Right kidney (tissue), 1 donor: ENCODE data around the gene SLC12A4.
"Not testable (repeated sequence)": the region's sequence is repeated elsewhere in the genome, so short reads cannot be mapped to it uniquely, and the experiment has no call there.

Source experiments
- DNase-seq: peaks from one replicate; pipeline ENCODE4 v3.0.0-alpha.2; 2016

The SLC12A4 gene

DNA sequence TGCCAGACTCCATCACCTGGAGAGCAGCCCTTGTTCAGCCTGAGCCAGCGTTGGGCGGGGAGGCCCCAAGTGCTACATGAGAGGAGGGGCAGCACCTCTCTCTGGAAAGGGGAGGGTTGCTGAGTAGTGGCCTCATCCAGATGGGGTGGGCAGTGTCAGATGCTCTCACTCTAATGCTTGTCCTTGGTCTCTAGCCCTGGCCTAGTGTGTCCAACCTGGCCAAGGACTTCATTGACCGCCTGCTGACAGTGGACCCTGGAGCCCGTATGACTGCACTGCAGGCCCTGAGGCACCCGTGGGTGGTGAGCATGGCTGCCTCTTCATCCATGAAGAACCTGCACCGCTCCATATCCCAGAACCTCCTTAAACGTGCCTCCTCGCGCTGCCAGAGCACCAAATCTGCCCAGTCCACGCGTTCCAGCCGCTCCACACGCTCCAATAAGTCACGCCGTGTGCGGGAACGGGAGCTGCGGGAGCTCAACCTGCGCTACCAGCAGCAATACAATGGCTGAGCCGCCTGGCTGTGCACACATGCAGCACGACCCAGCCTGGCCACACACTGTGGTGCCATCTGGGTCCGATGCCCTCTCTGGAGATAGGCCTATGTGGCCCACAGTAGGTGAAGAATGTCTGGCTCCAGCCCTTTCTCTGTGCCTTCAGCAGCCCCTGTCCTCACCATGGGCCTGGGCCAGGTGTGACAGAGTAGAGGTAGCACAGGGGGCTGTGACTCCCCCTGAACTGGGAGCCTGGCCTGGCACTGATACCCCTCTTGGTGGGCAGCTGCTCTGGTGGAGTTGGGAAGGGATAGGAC, 41.1 kb downstream of the SLC12A4 start:
- no peak for DNase-seq

DNA sequence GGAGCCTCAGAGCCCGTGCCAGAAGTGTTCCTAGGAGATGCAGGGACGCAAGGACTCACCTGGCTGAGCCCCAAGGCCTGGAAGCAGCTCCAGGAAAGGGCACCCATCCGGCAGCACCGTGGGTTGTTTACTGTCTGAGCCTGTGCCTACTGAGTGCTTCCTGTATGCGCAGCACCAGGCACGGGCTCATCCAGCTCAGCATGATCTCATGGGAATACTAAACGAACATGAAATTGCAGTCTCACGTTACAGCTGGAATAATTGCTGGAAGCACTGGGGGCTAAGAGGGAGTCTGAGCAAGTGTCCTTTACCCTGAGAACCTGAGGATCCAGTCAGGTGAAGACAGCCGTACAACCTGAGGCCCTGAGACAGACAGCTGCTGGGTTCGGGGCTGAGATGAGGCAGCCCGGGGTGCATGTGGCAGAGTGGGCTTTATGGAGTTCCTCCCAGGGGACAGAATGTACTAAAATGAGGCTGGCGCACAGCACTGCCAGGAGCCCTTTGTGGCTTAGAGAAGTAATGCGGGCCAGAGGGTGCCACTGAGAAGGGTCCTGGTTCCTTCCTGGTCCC, 42.2 kb downstream of the SLC12A4 start:
- no peak for DNase-seq

DNA sequence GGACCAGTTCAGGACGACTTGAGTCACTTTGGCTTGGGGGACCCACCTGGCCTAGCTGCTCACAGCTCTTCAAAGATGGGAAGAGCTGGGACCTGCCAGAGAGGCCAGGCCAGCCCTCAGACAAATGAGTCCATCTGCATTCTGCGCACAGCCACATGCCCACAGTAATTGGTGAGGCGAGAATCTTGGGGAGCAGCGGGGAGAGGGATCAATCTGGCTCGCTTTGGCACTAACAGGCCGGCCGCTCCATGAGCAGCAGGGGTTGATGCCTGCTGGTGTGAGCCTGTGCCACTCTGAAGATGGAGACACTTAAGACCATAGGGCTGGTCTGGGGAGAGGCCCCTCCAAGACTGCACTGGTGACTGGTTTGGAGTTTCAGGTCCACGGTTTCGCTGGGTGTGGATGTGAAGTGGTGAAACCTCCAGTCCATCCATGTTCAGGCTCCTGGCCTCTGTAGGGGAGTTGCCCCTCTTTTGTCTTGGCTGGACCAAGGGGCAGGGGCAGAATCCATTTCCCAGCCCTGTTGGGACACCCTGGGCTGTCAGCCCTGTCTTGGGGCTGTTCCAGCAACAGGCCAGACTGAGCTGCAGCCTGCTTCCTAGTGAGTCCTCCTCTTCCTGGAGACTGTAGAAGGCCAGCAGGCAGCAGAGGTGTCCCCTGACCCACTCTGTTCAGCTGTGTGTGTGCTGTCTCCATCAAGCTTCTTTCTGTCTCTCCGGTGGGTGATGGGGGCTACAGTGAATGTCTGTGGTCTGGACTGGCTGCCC, 44.1 kb downstream of the SLC12A4 start:
- DNase-seq: no peak

DNA sequence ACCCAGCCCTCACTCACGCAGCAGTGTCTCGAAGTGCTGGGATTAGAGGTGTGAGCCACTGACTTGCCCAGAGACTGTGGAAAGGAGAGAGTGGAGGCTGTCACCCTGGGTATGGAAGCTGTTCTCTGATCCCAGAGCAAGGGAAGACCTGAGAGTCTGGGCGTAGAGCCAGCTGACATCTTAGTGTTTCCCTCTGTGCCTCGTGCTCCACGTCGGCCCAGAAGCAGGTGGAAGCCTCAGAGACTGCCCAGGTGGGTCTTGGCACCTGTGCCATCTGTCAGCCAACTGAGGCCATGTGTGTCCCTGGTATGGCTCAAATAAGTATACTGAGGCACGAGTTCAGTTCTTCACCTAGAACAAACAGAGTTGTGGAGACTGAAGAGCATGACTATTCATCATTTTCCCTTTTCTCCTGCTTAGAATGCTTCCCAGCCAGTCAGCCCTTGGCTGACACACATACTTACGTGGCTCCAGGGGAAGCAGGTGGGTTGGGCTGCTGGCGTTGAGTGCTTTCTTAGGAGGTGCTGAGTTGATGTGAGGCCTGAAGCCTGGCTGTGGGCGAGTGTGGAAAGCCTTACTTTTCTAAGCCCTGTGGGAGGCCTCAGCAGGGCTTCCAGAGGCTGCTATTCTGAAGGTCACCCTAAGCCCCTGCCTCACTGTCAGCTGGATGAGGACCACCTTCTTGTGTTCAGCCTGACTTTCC, 44.9 kb downstream of the SLC12A4 start:
- no peak for DNase-seq

DNA sequence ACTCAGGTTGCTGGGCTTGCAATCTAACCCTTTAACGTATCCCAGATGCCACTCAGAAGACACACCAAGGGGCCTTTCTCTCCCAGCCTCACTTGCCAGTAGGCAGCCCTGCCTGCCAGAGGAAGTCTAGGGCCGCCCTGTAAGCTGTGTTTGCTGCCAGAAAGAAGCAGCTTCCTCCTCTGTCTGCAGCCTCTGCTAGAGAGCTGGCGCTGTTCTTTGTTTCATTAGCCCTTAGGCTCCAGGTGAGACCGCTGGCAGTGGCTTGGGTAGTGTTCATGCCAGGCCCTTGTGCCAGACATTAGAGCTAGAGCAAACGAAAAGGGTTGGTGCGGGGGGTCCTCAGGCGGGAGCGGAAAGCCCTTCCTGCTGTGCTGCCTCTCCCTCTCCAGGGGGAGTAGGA, 45.7 kb downstream of the SLC12A4 start:
- no peak for DNase-seq

DNA sequence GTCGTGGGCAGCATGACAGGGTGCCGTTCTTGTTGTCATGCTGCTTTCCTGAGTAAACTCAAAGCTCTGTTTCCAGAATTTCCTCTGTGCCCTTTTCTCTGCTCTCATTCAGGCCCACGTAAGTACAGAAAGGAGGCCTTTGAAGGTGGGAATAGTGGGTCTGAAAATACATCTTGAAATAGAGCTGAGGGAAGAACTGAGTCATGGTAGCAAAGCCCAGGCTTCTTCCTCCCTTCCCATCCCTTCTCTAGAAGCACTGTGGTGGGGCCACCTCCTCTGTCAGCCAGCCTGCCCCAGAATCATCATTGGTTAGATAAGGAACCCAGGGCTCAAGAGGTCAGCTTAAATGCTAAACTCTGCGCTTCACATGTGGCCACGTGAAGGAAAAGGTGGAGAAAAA, 46.2 kb downstream of the SLC12A4 start:
- DNase-seq: no peak

DNA sequence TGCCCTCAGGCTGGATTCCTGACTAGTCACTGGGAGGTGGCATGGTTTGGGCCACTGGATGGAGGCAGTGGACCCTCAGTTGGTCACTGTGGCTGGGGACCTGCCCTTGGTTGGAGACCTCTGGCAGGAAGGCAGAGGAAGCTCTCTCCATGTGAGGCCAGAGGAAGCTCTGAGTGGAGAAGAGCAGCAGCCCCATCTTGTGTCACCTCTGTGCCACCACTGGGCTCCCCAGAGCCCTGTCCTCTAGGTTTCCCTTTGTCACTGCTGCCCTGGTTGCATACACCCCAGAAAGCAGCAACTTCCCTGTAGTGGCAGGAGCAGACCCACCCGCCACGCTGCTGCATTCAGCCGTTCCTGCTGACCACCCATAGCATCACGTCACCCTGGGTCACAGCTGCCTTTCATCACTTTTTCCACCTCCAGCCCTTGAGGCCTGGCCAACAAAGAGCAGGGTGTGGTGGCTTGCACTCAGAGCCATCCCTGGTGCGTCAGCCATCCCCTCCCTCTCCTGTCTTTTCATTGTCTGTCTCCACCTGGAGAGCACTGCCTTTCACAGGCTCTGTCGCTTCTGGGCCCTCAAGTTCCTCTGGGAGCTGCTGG, 48.7 kb downstream of the SLC12A4 start:
- DNase-seq: no peak

DNA sequence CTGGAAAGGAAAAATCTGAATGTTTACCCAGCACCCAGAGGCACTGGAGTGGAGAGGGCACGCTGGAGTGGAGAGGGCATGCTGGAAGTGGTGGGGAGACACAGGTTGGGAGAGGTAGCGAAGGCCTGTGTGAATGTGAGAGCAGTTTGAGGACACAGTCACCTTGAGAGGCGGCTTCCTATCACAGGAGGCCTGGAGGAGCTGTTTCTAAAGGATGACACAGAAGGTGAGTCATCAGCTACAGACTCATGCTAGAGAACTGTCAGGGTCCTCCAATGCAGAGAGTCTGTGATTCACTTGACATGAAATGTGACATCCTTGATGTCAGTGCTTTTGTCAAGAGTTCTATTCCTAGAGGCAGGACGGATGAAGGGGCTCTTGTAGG, 50.6 kb downstream of the SLC12A4 start:
- no peak for DNase-seq

DNA sequence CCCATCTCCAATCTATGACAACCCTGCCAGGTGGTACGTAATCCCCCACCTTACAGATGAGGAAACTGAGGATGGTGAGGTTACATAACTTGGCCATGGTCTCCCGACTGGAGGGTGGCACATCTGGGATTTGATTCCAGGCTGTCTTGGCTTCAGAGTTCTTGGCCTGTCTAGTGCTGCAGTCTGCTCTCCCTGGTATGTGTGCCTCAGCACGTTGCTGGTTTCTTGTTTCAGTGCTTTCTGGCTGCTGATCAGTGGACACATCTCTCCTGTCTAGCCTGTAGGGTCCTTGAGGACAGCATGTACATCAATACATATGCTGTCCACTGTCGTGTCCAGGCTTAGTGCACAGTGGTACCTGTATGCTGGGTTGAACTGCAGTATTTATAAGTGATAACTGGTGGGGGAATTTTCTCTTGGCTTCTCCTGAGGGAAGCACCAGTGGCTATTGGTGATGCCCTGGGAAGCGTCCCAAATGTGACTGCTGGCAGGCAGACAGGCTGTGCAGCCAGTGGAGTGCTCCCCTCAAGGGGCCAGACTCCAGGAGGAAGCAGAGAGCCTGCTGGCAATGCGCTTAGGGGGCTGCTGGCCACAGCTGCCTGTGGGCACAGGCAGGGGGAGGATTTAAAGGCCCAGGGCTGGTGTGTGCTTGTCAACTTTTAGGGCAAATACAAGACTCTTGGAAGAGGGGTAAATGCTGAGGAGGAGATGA, 51.1 kb downstream of the SLC12A4 start:
- DNase-seq: no peak

DNA sequence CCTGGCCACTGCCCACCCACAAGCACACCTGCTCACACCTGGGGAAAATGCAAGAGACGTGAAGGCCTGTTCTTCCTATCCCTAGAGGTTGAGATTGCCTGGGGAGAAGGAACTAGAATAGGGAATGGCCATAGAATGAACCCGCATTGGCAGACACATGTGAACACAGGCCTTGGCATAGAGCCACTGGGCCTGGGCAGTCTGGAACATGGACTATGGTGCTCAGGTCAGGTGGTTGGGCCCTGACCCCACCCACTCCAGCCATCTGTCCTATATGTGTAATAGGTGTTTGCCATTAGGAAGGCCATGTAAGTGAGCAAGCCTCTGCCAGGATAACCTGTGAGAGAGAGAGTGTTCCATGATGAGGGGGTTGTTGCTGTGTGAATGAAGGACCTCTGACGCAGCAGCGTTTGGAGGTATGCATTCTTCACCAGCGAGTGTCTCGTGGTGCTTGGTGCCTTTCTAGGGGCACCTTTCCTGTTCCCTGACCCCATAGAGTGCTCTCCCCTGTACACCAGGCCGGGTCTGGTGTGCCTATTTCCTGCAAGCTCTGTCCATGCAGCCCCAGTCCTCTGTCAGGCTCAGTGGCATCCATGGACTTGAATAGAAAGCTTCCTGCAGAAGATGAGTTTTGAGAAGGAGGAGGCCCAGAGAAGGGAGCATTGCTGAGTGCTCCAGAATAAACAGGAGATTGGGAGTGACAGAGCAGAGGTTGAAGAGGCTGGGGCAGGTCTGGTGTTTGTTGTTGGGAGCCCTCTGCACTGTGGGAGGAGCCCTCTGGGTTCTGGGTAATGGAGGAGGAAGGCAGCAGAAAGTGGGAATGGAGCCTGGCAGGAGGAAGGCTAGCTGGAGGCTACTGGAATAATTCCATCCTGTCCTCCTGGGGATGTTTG, 52.4 kb downstream of the SLC12A4 start:
- DNase-seq: no peak

DNA sequence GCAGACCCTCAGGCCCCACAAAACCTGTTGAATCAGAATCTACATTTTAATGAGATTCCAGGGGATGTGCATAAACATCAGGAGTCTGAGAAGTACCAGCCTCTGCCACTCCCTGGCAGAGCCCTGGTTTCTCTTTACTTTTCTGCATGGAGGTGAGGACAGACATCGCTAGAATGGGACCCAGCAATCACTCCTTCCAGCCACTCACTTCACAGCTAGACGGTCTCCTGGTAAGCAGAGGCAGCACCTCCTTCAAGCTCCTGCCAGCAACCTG, 53.0 kb downstream of the SLC12A4 start:
- not testable (repeated sequence) for DNase-seq

DNA sequence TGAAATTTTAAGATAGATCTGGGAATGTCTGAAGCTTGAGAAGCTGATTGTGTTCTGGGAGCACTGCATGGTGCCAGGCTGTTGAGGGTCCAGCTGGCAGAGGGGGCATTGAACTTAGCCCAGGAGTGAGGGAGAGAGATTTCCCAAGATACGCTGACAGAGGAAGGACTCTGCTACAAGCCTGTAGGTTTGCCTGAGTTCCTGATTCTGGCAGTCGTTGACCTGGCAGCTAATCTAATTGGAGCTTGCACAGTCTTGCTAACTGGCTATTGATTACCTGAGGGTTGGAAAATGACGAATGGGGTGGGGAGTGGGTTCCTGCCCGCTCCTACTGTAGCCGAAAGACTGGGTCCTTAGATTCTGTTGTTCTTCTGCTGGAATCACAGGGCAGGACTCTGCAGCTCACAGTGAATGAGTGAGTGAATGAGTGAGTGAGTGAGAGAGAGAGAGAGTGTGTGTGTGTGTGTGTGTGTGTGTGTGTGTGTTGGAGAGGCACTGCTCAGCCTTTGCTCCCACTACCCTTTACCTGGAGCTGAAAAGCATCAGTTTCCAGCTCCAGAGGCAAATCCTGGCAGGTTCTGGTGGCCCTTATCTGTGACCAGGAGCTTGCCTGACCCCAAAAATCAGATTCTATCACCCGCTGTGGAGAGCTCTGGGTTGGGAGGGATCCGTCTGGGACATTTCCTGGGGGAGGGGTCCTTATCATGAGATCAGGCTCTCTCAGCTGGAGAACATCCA, 53.5 kb downstream of the SLC12A4 start:
- DNase-seq: no peak

DNA sequence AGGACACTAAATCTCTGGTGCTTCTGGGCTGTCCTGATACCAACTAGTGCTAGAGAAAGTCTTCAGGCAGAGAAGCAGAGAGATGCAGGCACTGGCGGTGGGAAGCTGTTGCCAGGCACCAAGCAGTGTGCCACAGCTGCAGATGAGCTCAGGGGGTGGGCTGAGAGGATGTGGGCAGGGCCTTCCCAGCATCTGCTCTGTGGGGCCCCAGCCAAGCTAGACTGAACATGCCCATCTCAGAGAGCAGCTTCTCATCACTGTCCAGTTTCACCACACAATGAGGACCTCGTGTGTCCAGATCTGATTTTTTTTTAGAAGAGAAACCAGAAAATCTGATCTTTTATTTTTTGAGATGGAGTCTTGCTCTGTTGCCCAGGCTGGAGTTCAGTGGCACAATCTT, 58.3 kb downstream of the SLC12A4 start:
- no peak for DNase-seq

DNA sequence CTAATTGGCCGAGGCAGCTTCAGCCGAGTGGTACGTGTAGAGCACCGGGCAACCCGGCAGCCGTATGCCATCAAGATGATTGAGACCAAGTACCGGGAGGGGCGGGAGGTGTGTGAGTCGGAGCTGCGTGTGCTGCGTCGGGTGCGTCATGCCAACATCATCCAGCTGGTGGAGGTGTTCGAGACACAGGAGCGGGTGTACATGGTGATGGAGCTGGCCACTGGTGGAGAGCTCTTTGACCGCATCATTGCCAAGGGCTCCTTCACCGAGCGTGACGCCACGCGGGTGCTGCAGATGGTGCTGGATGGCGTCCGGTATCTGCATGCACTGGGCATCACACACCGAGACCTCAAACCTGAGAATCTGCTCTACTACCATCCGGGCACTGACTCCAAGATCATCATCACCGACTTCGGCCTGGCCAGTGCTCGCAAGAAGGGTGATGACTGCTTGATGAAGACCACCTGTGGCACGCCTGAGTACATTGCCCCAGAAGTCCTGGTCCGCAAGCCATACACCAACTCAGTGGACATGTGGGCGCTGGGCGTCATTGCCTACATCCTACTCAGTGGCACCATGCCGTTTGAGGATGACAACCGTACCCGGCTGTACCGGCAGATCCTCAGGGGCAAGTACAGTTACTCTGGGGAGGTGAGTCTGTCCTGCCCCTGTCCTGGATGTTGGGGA, 59.2 kb downstream of the SLC12A4 start:
- no peak for DNase-seq

DNA sequence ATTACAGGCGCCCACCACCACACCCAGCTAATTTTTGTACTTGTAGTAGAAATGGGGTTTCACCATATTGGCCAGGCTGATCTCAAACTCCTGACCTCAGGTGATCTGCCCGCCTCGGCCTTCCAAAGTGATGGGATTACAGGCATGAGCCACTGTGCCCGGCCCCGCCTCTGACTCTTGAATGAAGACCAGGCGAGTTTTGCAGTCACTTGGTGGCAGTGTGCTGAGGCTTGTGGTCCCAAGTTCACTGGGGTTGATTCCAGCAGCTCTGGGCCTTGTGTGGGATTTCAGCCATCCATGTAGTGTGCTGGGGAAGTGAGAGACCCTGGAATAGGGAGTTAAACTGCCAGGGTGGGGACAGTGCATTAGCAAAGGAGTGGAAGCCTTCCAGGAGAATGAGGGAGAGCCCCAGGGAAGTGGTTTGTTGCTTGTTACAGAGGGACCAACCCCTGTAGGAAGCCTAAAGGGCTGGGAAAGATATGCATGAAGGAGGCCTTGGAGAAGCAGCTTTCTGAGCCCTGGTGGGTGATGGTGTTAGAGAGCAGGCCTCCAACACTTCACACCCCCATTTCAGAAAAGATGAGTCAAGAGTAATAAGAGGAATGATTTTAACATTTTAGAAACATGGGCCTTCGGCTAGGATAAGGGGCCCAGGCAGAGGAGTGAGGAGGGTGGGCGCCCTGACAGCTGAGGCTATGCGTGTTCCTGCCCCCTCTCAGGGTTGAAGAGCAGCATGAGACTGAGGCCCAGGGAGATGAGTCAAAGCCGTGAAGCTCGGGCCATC, 60.8 kb downstream of the SLC12A4 start:
- DNase-seq: no peak

DNA sequence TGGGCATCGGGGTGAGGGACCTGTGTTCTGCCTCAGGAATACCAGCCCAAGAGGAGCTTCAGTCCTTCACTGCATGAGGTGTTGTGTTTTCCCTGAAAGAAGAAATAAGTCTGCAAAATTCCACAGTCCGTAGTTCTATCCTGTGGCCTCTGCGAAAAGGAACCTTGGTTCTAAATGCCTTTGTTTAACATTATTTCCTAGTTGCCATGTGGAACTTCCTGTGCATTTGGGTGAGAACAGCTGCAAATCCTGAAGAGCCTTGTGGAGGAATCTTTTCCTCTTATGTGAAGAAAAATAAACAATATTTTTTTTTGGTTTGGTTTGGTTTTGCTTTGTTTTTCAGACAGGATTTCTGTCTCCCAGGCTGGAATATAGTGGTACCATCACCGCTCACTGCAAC, 65.6 kb downstream of the SLC12A4 start:
- no peak for DNase-seq

DNA sequence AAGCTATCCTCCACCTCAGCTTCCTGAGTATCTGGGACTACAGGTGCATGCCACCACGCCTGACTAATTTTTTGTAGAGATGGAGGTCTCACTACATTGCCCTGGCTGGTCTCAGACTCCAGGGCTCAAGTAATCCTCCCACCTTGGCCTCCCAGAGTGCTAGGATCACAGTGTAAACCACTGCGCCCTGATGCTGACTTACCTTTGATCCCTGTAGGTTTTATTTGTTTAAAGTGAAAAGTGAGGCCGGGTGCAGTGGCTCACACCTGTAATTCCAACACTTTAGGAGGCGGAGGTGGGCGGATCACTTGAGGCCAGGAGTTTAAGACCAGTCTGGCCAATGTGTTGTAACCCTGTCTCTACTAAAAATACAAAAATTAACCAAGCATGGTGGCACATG, 66.7 kb downstream of the SLC12A4 start:
- no peak for DNase-seq

DNA sequence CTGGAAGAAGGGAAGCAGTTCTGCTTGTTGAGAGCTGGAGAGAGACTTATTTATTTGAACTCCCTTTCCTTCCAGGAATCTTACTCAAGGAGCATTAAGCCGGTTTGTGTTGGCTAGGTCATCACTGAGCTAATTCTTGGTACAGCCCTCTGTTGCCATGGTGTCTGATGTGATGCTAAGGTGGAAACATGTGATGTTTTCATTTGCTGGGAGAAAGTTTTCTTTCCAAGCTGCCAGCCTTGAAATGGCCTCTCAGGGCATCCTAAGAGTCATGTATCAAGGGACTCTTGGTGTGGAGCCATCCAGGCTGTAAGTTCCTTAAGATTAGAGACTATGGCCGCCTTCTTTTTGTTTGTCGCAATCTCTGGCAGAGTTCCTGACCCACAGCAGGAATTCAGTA, 71.2 kb downstream of the SLC12A4 start:
- no peak for DNase-seq
